WI38 (cell line): Measurements from ENCODE around the gene HPSE2.
A peak's percentile ranks its signal among the peaks of the same experiment; 100 is the strongest.

Source experiments
- H3K4me3 ChIP-seq: 2 replicates; pipeline ENCODE4 v1.5.1; 2011; ENCODE audit warnings: low read depth, mild to moderate bottlenecking, control low read depth, low read length
- TF ChIP-seq, protein P1 (sequence below): IDR thresholded peaks from 2 replicates; pipeline ENCODE4 v1.5.1; 2012; ENCODE audit warnings: low read depth, mild to moderate bottlenecking, control low read depth, low read length

Gene HPSE2

DNA sequence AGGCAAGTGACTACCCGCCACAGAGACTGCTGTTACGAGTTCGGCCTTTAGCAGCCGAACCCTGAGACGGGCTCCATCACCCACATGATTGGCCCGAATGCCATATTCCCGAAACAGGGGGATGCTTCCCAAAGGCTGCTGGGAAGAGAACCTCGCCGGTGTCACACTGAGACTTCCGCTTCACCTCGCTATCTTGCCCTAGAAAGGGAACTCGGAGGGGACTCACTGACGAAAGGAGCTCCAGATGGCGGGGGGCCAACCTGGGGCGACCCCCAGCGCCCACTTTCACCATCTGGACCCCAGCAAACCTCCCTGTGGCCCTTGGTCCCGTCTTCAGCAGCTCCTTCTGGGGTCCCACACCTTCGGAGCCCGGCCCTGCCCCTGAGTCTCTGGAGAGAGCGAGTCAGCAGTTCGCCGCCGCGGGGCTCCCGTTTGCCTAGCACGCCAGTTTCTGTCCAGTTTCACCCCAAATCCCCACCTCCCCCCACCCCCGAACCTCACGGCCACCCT is 789.4 kb downstream of the HPSE2 start:
- TF ChIP-seq, protein P1, sequence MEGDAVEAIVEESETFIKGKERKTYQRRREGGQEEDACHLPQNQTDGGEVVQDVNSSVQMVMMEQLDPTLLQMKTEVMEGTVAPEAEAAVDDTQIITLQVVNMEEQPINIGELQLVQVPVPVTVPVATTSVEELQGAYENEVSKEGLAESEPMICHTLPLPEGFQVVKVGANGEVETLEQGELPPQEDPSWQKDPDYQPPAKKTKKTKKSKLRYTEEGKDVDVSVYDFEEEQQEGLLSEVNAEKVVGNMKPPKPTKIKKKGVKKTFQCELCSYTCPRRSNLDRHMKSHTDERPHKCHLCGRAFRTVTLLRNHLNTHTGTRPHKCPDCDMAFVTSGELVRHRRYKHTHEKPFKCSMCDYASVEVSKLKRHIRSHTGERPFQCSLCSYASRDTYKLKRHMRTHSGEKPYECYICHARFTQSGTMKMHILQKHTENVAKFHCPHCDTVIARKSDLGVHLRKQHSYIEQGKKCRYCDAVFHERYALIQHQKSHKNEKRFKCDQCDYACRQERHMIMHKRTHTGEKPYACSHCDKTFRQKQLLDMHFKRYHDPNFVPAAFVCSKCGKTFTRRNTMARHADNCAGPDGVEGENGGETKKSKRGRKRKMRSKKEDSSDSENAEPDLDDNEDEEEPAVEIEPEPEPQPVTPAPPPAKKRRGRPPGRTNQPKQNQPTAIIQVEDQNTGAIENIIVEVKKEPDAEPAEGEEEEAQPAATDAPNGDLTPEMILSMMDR = no peak
- H3K4me3 ChIP-seq = peak overlapping the region; percentile 84

DNA sequence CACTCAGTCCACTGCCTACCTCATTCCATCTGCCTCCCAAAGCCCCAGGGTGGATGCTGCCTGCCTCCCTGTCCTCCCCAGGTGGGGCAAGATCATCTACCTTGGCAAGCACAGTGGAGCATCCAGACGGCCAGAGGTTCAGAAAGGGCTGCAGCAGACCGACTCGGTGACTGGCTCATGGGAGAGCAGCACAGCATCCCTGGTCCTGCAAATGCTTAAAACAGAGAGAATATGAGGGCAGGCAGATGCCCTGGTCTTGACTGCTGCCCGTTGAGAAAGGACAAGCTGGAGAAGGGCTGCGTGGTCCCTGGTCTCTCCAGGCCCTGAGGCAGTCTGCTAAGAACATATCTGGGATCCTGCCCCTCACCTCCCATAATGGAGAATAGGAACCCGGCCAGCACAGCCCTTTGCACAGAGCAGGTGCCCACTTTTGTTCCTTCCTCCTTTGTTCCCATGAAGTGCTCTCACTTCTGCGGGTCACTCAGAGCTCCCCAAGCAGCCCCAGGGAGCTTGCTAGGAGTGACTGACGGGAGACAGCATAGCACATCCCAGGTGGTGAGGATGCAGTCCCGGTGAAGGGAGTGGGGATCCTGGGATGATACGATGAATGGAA is 790.3 kb downstream of the HPSE2 start:
- peak overlapping the region; percentile 84 for H3K4me3 ChIP-seq
- TF ChIP-seq, protein P1 = no peak

DNA sequence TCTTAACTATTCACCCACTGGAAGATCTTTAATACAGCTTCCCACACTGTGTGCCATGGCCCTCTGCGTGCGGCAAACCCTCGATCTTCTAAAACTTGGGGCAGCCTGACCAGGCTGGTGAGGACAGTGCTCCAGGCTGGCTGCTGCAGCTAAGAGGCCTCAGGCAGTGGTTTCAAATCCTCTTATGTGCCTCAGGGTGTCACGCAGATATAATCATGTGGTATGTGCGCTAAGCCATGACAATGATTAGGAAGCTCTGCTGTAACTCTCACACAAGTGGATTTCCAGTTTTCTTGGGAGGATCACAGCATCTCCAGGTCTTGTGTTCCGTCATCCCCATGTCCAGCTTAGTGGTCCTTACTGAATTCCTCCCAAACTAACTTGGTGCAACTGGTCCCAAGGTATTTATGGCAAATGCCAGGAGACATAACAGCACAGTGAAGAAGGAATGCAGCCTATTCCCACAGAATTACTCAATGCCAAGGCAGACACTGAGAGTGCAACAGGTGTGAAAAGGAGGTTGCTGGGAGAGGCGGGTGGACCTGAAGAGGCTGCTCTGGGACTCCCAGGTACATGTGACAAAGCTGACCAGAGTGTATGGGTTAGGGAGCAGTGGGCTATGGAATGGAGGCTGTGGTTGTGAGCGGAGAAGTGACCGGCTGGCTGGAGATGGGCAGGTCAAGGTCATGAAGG is 791.2 kb downstream of the HPSE2 start:
- TF ChIP-seq, protein P1 = no peak
- no peak overlapping the region for H3K4me3 ChIP-seq

DNA sequence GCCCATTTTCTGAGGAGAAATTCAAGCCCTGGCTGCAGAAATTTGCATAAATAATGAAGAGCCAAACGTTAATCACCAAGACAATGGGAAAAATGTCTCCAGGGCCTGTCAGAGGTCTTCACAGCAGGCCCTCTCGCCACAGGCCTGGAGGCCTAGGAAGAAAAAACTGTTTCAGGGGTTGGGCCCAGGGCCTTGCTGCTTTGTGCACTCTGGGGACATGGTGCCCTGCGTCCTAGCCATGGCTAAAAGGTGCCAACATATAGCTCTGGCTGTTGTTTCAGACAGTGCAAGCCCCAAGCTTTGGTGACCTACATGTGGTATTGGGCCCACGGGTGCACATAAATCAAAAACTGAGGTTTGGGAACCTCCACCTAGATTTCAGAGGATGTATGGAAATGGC is 796.9 kb downstream of the HPSE2 start:
- H3K4me3 ChIP-seq = no peak overlapping the region
- TF ChIP-seq, protein P1 = no peak

DNA sequence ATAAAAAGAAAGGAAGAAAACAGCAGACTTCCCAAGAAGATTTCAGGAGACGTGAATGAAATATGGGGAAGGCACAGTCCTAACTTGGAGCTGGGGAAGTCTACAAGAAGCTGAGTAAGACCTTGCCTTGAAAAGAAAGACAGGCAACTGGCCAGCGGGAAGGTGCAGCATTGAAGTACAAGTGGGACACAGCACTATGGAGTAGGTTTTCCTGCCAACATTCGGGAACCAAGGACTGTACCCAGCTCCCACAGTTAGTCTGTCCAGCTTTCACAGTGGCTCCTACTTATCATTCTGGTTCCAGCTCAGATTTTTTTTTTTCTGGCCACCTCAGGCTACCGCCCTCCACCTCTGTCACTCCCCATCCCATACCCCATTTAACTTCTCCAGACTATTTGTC is 798.9 kb downstream of the HPSE2 start:
- TF ChIP-seq, protein P1 = no peak
- no peak overlapping the region for H3K4me3 ChIP-seq

DNA sequence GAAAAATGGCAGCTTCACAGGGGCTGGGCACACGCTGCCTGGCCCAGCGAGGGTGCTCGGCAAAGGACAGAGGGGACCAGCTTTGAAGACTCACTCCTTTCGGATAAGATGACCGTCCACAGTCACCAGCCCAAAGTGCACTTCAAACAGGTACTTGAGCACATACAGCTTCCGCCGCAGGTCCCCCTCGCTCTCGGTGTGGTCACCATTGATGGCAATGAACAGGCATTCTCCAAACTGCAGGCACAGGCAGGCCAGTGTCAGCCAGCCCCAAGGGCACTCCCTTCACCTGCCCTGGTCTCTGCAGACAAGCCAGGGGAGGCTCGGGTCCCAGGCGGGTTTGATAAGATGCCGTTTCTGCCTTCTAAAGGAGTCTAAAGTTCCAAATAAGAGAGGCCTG is 800.5 kb downstream of the HPSE2 start:
- TF ChIP-seq, protein P1 = no peak
- H3K4me3 ChIP-seq = no peak overlapping the region
